ENCODE data around the gene TENM3. TPM values are rescaled to one million over a fixed set of nuclear protein-coding genes. Genes with fewer than 3 reads are reported as not detected.

TENM3 gene
- total RNA-seq, 4 donors from 2014 or later, result 3.4 to 9.8 (median 6.9) TPM

GRCh38 chr4:182495645-182496385 lies 252.6 kb downstream of the TENM3 start:
- H3K4me3 ChIP-seq, result no peak overlapping the region
- intact Hi-C loops (cut with DNase I; ENCODE audit: low total_unique reads), result no loop called here
- peaks cover 3% of the 10 kb centered on the region for H3K27me3 ChIP-seq
- no peak overlapping the region for H3K27ac ChIP-seq
- H3K9me3 ChIP-seq, result no peaks in the 10 kb centered on the region
- peaks cover 0 to 16% (median 0%) of the 10 kb centered on the region in 4 donors for H3K4me1 ChIP-seq
- 53 to 65% methylated on average over 6 of the region's 6 CpGs for whole genome bisulfite sequencing, 2 donors (ENCODE audit: low coverage in 1 of 2)
- DNase-seq, result no peak
- no peak for TF ChIP-seq POLR2AphosphoS5 (IDR thresholded peaks at IDR 0.05)
- no peak for TF ChIP-seq EP300 (IDR thresholded peaks at IDR 0.05; ENCODE audit: low read depth)
- TF ChIP-seq, protein P1, sequence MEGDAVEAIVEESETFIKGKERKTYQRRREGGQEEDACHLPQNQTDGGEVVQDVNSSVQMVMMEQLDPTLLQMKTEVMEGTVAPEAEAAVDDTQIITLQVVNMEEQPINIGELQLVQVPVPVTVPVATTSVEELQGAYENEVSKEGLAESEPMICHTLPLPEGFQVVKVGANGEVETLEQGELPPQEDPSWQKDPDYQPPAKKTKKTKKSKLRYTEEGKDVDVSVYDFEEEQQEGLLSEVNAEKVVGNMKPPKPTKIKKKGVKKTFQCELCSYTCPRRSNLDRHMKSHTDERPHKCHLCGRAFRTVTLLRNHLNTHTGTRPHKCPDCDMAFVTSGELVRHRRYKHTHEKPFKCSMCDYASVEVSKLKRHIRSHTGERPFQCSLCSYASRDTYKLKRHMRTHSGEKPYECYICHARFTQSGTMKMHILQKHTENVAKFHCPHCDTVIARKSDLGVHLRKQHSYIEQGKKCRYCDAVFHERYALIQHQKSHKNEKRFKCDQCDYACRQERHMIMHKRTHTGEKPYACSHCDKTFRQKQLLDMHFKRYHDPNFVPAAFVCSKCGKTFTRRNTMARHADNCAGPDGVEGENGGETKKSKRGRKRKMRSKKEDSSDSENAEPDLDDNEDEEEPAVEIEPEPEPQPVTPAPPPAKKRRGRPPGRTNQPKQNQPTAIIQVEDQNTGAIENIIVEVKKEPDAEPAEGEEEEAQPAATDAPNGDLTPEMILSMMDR (IDR thresholded peaks at IDR 0.05), result no peak
- TF ChIP-seq POLR2A (IDR thresholded peaks at IDR 0.05), result no peak
- no peaks in the 10 kb centered on the region for H3K36me3 ChIP-seq
- in situ Hi-C loops (cut with MboI; ENCODE audit: low pct_ligation_motif_present in 1 of 4, low pct_unique_long_range_greater_than_20kb in 1 of 4, low sequenced_read_pairs in 3 of 4), result no loop called here

DNA sequence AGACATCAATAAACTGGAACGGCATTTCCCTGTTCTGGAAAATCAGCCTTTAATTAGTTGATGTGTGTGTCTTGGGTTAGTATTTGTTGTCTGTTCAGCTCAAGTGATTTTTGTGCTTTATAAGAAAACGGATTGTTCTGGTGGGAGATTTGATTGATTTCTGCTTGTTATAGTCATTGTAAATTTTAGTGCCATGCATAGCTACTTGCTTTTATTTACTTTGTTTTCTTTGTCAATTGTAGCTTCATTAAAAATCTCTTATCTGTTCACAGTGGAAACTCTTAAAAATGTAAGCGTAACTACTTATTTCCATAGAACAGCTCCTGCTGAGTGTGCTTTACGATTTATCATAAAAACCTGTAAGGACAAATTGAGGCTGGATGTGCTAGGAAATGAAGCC lies 253.2 kb downstream of the TENM3 start:
- in situ Hi-C loops (cut with MboI; ENCODE audit: low pct_ligation_motif_present in 1 of 4, low pct_unique_long_range_greater_than_20kb in 1 of 4, low sequenced_read_pairs in 3 of 4), result no loop called here
- intact Hi-C loops (cut with DNase I; ENCODE audit: low total_unique reads), result no loop called here
- no peaks in the 10 kb centered on the region for H3K9me3 ChIP-seq
- H3K36me3 ChIP-seq, result no peaks in the 10 kb centered on the region
- TF ChIP-seq, protein P1 (IDR thresholded peaks at IDR 0.05), result no peak
- no peak for TF ChIP-seq POLR2AphosphoS5 (IDR thresholded peaks at IDR 0.05)
- TF ChIP-seq POLR2A (IDR thresholded peaks at IDR 0.05), result no peak
- TF ChIP-seq EP300 (IDR thresholded peaks at IDR 0.05; ENCODE audit: low read depth), result no peak
- H3K27ac ChIP-seq, result no peak overlapping the region
- no peak overlapping the region for H3K4me3 ChIP-seq
- H3K4me1 ChIP-seq, result peaks cover 0 to 16% (median 0%) of the 10 kb centered on the region in 4 donors
- H3K27me3 ChIP-seq, result peaks cover 3% of the 10 kb centered on the region
- 54% methylated on average over 4 of the region's 4 CpGs for WGBS, 2 donors (ENCODE audit: low coverage in 1 of 2)
- no peak for DNase-seq

DNA sequence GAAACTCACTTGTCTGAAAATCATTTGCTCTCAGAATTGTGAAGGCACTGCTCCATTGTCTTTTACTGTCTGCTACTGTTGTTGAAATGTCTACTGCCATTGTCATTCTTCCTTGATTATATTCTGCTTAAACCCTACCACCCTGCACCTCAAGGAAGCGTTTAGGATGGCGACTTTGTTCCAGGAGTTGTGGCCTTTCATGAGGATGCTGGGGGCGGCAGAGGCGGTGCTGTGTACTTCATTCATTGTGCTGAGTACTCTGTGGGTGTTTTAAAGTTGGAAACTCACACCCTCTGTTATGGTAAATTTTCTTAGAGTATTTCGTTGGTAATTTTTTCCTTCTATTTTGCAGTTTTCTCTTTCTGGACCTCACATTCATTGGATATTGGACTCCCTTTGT lies 258.9 kb downstream of the TENM3 start:
- intact Hi-C loops (cut with DNase I; ENCODE audit: low total_unique reads) (no loop called here), in situ Hi-C loops (cut with MboI; ENCODE audit: low pct_ligation_motif_present in 1 of 4, low pct_unique_long_range_greater_than_20kb in 1 of 4, low sequenced_read_pairs in 3 of 4) (no loop called here)
- no peak for DNase-seq
- no peak overlapping the region for H3K4me3 ChIP-seq
- no peaks in the 10 kb centered on the region for H3K9me3 ChIP-seq
- H3K27me3 ChIP-seq, result no peaks in the 10 kb centered on the region
- 77 to 89% methylated on average over 2 to 5 of the region's 5 CpGs for WGBS, 2 donors (ENCODE audit: low coverage in 1 of 2)
- H3K4me1 ChIP-seq, result no peaks in the 10 kb centered on the region
- no peaks in the 10 kb centered on the region for H3K36me3 ChIP-seq
- no peak overlapping the region for H3K27ac ChIP-seq
- TF ChIP-seq, protein P1 (IDR thresholded peaks at IDR 0.05), result no peak
- TF ChIP-seq POLR2AphosphoS5 (IDR thresholded peaks at IDR 0.05) (no peak), EP300 (IDR thresholded peaks at IDR 0.05; ENCODE audit: low read depth) (no peak), POLR2A (IDR thresholded peaks at IDR 0.05) (no peak)

- 81 to 88% methylated on average over 5 of the region's 5 CpGs for WGBS, 2 donors (ENCODE audit: low coverage in 1 of 2)
- H3K4me3 ChIP-seq, result no peak overlapping the region
- H3K27me3 ChIP-seq, result no peaks in the 10 kb centered on the region
- in situ Hi-C loops (cut with MboI; ENCODE audit: low pct_ligation_motif_present in 1 of 4, low pct_unique_long_range_greater_than_20kb in 1 of 4, low sequenced_read_pairs in 3 of 4), result no loop called here
- H3K27ac ChIP-seq, result no peak overlapping the region
- intact Hi-C loops (cut with DNase I; ENCODE audit: low total_unique reads), result no loop called here
- no peaks in the 10 kb centered on the region for H3K4me1 ChIP-seq
- DNase-seq, result no peak
- TF ChIP-seq POLR2A (IDR thresholded peaks at IDR 0.05), result no peak
- H3K9me3 ChIP-seq, result no peaks in the 10 kb centered on the region
- no peaks in the 10 kb centered on the region for H3K36me3 ChIP-seq
These were observed 261.3 kb downstream of the TENM3 start for GRCh38 chr4:182504463-182504862.

- intact Hi-C loops (cut with DNase I; ENCODE audit: low total_unique reads), result no loop called here
- in situ Hi-C loops (cut with MboI; ENCODE audit: low pct_ligation_motif_present in 1 of 4, low pct_unique_long_range_greater_than_20kb in 1 of 4, low sequenced_read_pairs in 3 of 4), result no loop called here
- no peaks in the 10 kb centered on the region for H3K9me3 ChIP-seq
- H3K4me1 ChIP-seq, result no peaks in the 10 kb centered on the region
- H3K27me3 ChIP-seq, result no peaks in the 10 kb centered on the region
- DNase-seq, result no peak
- 61 to 62% methylated on average over 2 to 3 of the region's 3 CpGs for WGBS, 2 donors (ENCODE audit: low coverage in 1 of 2)
- no peak overlapping the region for H3K27ac ChIP-seq
- TF ChIP-seq POLR2AphosphoS5 (IDR thresholded peaks at IDR 0.05) (no peak), POLR2A (IDR thresholded peaks at IDR 0.05) (no peak), EP300 (IDR thresholded peaks at IDR 0.05; ENCODE audit: low read depth) (no peak)
- TF ChIP-seq, protein P1 (IDR thresholded peaks at IDR 0.05), result no peak
- H3K36me3 ChIP-seq, result no peaks in the 10 kb centered on the region
- H3K4me3 ChIP-seq, result no peak overlapping the region
These were observed 264.6 kb downstream of the TENM3 start for GRCh38 chr4:182507805-182508204.
